ENCODE data around the gene AHCYL2. TPM values are rescaled to one million over a fixed set of nuclear protein-coding genes. Genes with fewer than 3 reads are reported as not detected.

AHCYL2 gene
- total RNA-seq, 1 experiment from 2014 or later: 20.2 TPM

- DNase-seq (ENCODE audit: low read depth, low spot score) (no peak), ATAC-seq (no peak)
- TF ChIP-seq CTCF (IDR thresholded peaks at IDR 0.05) (no peak), SIN3A (IDR thresholded peaks at IDR 0.05; ENCODE audit: borderline replicate concordance, insufficient read depth, low read depth, low read length) (no peak)
- ChIA-PET POLR2A (no interaction called here), CTCF (interaction anchor here (0.6 kb wide), 1 partner anchor 27 kb away, joined by 6 read pairs; the partner anchor contains the start of gene AHCYL2)
- Histone ChIP-seq H3K27ac (ENCODE audit: low read length) (no peak overlapping the region), H3K9me3 (ENCODE audit: control insufficient read depth, insufficient read depth, low read depth, low read length) (no peaks in the 10 kb centered on the region), H3K4me1 (ENCODE audit: control insufficient read depth, insufficient read depth, low read length) (no peaks in the 10 kb centered on the region), H3K36me3 (ENCODE audit: control insufficient read depth, insufficient read depth, low read length) (no peaks in the 10 kb centered on the region), H3K27me3 (ENCODE audit: control insufficient read depth, insufficient read depth, low read length) (no peaks in the 10 kb centered on the region), H3K4me3 (ENCODE audit: low read depth in 2 of 2, low read length in 2 of 2) (no peak overlapping the region)
- intact Hi-C loops (cut with micrococcal nuclease; ENCODE audit: unreplicated experiment): no loop called here
- in situ Hi-C loops (cut with HindIII; ENCODE audit: low pct_unique_long_range_greater_than_20kb, low sequenced_read_pairs): no loop called here
- BruUV-seq (replicated peaks): no TSS peak
Measured at GRCh38 chr7:129197771-129198170, 27.1 kb upstream of the AHCYL2 start.

GRCh38 chr7:129199406-129199805 is 25.4 kb upstream of the AHCYL2 start:
- DNase-seq (ENCODE audit: low read depth, low spot score) (no peak), ATAC-seq (no peak)
- ChIA-PET CTCF (no interaction called here), POLR2A (no interaction called here)
- Histone ChIP-seq H3K27me3 (ENCODE audit: control insufficient read depth, insufficient read depth, low read length) (no peaks in the 10 kb centered on the region), H3K9me3 (ENCODE audit: control insufficient read depth, insufficient read depth, low read depth, low read length) (no peaks in the 10 kb centered on the region), H3K4me3 (ENCODE audit: low read depth in 2 of 2, low read length in 2 of 2) (no peak overlapping the region), H3K27ac (ENCODE audit: low read length) (no peak overlapping the region), H3K36me3 (ENCODE audit: control insufficient read depth, insufficient read depth, low read length) (no peaks in the 10 kb centered on the region), H3K4me1 (ENCODE audit: control insufficient read depth, insufficient read depth, low read length) (no peaks in the 10 kb centered on the region)
- BruUV-seq (replicated peaks): no TSS peak
- intact Hi-C loops (cut with micrococcal nuclease; ENCODE audit: unreplicated experiment): no loop called here
- in situ Hi-C loops (cut with HindIII; ENCODE audit: low pct_unique_long_range_greater_than_20kb, low sequenced_read_pairs): no loop called here
- TF ChIP-seq SIN3A (IDR thresholded peaks at IDR 0.05; ENCODE audit: borderline replicate concordance, insufficient read depth, low read depth, low read length) (no peak), REST (IDR thresholded peaks at IDR 0.05; ENCODE audit: insufficient read depth in 1 of 2, low read depth in 2 of 2, low read length in 1 of 2) (no peak), CTCF (IDR thresholded peaks at IDR 0.05) (no peak), POLR2AphosphoS5 (IDR thresholded peaks at IDR 0.05; ENCODE audit: low read depth, low read length) (no peak)
